ENCODE results near the gene KLK15.
"Not testable (repeated sequence)": the region's sequence is repeated elsewhere in the genome, so short reads cannot be mapped to it uniquely, and the experiment has no call there.

KLK15 gene

DNA sequence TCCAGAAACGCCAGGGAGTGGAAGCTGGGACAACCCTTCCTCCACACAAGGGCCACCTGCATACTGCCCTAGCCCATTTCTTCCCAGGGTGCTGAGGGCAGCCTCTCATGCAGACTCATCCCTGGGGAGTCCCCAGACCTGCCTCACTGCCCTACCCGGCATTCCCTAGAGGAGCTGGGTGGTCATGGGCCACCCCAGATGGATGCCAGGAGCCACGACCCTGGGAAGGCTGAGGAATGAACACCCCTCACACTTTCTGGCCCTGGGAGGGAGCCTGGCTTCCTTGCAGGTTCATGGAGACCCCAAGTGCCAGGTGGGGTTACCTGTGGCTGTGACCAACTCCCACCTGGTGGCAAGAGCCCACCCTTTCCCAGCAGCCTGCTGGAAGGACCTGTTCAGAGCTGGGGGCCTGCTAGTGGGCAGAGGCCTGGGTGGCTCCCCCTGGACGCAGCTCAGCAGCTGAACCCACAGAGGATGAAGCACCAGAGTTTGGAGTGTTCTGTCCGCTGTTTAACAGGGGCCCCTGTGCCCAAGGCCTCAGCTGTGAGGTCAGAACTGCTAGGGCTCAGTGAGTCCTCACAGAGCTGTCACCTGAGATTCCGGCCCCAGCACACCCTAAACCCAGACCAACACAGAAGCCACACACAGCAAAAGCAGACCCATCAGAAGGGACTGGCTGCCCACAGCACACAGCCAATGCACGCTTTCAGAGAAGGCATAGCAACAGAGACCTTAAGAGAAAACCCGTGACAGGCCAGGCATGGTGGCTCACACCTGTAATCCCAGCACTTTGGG is 36.5 kb downstream of the KLK15 start:
- DNase-seq, result no peak

DNA sequence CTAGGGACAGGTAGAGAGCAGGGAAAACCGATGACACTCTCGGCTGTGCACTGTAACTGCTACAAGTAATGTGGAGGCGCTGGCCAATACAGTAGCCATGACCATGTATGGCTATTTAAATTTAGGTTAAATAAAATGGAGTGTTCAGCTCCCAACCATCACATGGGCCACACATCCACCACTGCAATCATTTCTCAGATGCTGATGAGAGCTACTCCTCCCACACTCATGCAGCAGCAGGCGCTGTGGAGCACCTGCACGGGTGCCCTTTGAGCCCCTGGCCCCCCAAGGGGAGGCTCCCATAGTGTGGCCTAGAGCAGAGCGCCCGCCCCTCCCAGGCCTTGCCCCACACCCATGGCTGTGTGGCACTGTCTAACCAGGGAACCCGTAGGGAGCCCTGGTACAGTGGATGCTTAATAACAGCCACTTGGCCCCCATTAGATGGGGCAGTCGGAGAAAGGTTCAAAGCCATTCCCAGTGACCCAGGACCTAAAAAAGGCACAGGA is 37.2 kb downstream of the KLK15 start:
- DNase-seq, result no peak

DNA sequence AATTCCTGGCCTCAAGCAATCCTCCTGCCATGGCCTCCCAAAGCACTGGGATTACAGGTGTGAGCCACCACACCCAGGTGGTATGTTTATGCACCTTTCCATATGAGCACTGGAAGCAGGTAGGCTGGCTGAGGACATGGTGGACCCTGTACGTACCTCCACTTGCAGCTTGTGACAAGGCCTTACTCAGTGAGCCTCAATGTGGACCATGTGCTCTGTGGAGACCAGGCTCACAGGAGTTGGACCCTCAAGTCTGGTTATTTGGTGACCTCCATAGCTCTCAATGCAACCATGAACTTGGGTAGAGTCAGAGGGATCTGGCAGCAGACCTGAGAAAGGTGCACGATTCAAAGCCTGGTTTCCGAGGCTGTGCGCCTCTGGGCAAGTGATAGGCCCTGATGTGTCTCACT is 37.7 kb downstream of the KLK15 start:
- no peak for DNase-seq

DNA sequence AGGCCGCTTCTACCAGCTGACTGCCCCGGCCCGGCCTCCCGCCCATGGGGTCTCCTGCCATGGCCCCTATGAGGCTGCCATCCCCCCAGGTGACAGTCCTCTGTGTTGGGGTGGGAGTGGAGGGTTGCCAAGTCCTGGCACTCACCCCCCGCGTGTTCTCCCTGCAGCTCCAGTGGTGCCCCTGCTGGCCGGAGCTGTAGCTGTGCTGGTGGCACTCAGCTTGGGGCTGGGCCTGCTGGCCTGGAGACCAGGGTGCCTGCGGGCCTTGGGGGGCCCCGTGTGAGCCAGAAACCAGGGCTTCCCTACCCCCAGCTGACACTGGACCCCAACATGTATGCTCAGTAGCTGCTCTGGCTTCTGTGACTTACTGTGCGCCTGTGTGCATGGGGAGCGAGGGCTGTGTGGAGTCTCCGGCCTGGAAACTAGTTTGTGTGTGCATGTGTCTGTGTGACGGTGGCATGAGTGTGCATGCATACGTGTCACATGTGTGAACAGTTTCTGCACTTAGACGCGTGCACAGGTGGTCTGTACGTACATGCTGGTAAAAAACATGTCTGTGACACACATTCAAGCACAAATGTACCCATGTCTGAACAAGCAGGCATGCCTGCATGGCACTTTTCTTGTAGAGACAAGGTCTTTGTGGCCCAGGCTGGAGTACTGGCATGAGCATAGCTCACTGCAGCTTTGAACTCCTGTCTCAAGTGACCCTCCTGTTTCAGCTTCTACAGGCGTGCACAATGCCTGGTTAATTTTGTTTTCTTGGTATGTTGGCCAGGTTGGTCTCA is 38.3 kb downstream of the KLK15 start:
- DNase-seq, result no peak

DNA sequence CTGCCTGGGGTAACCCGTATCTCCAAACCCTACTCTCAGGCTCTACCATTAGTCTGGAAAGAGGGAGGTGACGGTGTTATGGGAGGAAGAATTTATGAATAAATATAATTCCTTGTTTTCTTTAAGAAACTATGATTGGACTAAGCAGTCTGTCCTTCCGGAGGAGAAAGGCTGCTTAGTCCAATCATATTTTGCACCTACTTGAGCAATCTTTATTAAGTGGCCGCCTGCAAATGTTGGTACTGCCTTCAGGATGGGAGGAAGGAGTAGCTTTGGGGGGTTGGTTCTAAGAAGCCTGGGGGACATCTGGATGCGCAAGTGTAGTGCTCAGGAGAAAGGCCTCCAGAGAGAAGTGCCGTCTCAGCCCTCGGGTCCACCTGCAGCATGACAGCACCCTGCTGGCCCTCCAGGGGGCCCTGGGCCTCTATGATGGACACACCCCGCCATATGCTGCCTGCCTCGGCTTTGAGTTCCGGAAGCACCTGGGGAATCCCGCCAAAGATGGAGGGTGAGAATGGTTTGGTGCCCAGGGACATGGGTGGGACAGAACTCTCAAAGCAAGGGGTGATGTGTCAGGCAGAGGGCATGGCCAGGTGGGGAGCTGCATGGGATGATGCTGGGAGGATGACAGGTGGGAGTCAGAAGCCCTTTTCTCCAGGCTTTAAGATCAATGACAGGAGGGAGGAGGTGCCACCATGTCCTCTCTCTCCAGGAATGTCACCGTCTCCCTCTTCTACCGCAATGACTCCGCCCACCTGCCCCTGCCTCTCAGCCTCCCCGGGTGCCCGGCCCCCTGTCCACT is 39.1 kb downstream of the KLK15 start:
- no peak for DNase-seq

DNA sequence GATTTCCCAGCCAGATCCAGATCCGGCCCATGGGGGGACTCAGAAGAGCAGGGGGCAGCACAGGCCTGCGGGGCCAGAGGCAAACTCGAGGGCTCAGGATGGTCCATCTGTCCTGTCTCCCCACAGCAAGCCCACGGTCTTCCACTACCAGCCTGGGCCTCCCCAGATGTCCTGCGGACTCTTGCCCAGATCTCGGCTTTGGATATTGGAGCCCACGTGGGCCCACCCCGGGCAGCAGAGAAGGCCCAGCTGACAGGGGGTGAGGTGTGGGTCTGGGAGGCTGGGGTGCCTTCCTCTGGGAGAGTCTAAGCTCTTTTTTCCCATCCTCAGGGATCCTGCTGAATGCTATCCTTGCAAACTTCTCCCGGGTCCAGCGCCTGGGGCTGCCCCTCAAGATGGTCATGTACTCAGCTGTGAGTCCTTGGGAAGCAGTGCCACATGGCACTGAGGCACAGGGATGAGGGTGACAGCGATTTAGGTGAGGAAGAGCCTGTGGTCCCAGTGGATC is 39.8 kb downstream of the KLK15 start:
- DNase-seq, result no peak

DNA sequence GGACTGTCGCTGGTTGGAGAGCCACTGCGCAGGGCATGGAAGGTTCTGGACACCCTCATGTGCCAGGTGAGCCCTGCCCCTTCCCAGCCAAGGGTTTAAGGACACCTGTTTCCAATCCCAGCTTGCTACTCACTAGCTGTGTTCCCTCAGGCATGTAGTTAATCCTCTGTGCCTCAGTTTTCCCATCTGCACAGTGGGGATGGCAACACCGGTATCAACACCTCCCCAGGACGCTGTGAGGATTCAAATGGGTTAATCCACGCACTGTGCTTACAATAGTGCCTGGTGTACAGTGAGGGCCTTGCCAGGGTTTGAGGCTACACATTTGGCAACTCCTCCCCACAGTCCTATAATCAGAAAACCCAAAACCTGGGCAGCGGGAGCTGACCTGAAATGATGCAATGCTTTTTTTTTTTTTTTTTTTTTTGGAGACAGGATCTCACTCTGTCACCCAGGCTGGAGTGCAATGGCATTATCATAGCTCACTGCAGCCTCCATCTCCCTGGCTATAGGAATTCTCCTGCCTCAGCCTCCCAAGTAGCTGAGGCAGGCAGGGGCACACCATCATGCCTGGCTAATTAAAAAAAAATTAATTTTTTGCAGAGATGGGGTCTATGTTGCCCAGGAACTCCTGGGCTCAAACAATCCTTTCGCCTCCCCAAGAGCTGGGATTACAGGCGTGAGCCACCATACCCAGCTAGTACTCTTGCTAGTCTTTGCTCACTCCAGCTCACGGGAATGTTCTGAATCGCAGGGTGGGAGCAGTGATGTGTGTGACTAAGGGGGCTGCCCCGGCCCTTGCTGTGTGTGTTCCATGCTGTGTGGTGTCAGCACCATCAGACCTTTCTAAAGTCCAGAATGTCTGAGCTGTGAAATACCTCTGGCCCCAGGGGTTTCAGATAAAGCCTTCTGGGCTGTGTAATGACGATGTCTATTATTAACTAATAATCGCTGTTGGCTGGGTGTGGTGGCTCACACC is 40.8 kb downstream of the KLK15 start:
- DNase-seq, result no peak

DNA sequence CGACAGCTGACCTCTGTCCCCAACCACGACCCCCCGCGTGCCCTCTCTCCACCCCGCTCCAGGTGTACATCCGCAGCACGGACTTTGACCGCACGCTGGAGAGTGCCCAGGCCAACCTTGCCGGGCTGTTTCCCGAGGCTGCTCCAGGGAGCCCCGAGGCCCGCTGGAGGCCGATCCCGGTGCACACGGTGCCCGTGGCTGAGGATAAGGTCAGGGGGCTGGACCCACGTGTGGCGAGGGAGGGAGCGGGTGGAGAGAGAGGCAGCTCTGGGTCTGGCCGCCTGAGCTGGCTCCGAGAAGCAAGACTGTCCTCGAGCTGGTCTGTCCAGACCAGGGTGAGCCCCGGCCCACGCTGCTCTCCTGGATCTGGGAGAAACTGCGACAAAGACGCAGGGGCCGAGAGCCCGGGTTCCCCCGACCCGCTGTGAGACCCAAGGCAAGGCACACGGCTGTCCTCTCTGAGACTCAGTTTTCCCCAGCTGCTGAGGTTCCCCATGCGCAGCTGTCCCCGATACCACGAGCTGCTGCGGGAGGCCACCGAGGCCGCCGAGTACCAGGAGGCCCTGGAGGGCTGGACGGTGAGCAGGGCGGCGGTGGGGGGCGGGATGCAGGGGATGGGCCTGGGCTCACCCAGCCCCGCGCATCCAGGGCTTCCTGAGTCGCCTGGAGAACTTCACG is 41.6 kb downstream of the KLK15 start:
- DNase-seq, result no peak

DNA sequence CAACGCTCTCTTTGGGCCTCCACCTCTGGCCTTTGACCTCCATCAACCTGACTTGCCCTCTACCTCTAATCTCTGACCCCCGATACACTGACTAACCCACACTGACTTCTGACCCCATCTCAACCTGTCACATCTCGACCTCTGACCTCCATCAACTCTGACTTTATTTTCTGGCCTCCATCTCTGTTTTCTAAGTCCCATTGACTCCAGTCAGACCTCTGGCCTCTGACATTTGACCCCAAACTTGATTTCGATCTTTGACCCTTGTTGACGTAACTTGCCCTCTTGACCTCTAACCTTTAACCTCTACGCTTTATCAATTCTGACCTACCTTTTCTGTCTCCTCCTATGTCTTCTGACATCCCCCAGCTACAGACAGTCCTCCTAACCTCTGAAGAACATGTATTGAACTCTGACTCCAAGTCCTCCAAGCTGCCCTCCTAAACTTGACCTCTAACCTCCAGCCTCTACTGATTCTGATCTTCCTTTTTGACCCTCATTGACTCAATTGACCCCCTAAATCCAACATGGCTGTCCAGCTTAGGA is 42.4 kb downstream of the KLK15 start:
- no peak for DNase-seq

DNA sequence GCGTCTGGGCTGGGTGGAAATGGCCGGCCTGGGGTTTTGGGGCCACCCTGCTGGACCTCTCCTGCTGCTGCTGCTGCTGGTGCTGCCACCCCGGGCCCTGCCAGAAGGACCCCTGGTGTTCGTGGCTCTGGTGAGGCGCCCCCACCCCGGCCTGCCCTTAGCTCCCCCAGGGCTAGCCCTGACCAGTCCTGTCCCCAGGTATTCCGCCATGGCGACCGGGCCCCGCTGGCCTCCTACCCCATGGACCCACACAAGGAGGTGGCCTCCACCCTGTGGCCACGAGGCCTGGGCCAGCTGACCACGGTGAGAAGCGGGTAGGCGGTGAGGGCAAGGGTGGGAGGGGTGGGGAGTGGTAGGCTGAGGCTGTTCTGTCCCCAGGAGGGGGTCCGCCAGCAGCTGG is 43.0 kb downstream of the KLK15 start, which contains the start of gene ACP4:
ACP4 (plus strand) TSS at position 20 of the 400 bp plus-strand sequence; CDS start at position 20, 0 bp downstream.
- no peak for DNase-seq

DNA sequence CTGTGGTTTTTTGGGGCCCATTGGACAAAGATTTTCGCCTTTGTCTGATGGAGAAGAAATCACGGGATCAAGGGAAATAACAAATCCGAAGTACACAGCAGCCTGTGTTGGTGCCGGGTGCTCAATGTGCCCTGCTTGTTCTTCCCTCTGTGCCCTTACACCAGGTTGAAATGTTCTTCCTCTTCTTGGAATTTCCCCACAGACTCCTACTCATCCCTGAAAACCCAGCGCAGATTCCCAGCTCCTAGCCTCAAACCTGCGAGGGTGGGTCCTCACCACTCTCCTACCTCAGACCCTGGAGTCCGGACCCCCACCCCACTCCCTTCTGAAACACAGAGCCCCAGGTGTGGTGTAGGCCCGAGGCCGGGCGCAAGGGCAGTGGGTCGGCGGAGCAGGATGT is 48.0 kb downstream of the KLK15 start:
- DNase-seq, result no peak

DNA sequence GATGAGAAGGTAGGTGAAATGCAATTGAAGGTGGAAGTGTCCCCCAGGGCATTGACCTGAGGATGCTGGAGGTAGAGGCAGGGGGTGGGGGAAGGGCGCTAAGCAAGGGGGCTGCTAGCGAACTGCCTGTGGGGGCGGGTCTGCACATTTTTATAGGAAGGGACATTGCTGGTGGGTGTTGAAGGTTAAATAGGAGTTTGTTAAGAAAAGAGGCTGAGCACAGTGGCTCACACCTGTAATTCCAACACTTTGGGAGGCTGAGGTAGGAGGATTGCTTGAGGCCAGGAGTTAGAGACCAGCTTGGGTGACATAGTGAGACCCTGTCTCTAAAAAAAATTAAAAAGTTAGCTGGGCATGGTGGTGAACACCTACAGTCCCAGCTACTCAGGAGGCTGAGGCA is 48.7 kb downstream of the KLK15 start:
- no peak for DNase-seq

DNA sequence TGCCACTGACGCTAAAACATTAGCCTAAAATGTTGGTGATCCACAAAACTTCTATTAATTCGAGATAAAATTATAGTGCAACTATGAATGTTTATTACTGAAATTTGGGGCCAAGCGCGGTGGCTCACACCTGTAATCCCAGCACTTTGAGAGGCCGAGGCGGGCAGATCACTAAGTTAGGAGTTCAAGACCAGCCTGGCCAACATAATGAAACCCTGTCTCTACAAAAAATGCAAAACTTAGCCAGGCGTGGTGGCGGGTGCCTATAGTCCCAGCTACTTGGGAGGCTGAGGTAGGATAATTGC is 49.6 kb downstream of the KLK15 start:
- not testable (repeated sequence) for DNase-seq

DNA sequence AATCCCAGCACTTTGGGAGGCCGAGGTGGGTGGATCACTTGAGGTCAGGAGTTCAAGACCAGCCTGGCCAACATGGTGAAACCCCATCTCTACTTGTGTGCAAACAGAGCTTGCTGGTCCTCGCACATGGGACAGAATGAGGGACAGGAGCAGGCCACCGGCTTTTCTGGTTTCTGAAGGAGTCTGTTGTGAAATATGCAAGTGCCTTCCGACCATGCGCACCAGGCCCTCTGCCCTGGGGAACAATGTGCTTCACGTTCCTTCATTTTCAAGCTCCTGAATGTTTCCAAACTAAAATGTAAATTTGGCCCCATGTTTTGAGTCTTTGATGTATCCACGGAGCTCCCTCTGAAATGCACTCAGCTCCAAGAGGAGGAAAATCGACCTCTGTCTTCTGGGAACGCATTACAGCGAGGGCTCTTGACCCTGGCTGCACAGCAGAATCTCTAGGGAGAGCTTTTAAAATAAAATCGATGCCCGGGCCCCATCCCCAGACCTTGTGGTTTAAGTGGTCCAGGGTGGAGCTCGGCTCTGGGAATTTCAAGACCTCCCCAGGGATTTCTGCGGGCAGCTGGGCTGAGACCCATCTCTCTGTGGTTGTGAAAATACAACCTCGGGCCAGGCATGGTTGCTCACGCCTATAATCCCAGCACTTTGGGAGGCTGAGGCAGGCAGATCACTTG is 52.5 kb downstream of the KLK15 start:
- no peak for DNase-seq

DNA sequence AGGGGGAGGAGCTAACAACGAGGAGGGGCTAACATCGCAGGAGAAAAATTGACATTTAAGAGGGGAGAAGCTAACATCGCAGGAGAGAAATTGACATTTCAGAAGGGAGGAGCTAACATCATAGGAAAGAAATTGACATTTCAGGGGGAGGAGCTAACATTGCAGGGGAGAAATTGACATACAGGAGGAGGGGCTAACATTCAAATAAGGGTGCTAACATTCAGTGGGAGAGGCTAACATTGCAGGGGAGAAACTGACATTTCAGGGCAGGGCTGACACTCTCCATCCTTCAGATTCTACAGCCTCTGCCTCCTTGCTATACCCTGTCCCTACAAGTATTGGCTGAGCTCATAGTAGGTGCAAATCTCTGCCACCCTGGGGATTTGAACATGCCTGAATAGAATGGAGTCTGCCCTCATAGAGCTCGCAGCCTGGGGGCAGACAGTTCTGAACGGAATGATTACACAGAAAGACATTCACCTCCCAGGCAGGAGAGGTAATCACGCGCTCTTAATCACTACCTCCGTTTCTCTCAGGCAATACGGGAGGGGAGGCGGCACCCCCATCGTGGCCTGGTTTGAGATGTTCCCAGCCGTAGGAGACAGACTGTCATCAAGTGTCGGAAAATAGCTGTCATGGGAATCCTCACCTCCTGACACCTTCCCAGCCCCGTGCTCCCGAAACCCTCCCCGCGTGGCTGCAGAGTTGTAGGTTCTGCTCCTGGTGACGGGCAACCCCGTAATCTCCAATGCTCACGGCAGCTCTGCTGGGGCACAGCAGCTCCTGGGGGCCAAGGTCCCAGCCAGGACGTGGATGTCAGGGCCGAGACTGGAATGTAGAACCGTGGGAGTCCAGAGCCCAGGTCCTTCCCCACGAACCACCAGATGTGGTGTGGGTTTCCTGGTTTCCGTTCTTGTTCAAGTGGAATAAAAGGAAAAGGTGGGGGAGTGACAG is 53.6 kb downstream of the KLK15 start:
- peak in 32 of 56 donors; percentile 2 to 79 (median 47) for DNase-seq

DNA sequence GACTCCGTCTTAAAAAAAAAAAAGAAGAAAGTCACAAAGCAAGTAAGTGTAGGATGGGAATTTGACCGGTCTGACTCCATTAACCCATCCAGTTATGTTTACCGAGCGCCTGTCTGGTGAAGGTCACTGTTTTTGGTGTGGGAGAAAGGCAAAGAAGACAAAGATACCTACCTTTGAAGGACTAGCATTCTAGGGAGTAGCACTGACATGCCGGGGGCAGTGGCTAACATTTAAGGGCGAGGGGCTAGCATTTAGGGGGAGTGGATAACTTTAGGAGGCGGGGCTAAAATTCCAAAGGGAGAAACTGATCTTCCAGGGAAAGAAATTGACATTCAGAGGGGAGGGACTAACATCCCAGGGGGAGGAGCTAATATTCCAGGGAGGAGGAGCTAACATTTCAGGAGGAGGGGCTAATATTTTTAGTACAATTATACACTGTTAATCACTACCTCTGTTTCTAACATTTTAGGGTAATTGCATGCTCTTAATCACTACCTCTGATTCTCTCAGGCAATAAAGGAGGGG is 54.4 kb downstream of the KLK15 start:
- DNase-seq, result no peak

DNA sequence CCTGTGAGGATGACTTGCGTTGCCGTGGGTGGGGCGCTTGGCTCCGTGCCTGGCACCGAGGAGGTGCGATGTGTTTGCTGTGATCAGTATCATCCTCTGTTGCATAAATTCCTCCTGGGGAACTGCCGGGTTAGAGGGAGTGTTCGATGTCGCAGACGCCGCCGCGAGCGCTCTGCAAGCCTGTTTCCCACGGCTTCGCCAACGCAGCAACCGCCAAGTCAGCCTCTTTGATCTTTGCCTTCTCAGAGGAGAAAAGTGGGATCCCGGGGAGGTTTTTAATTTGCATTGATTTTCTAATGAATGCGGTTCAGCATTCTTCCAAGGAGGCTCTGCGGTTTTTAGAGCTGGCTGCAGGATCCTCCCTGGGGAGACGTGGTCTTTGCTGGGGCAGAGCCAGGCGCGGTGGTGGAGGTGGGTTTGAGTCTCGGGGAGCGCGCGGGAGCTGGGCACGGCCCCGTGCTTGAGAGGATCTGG is 55.5 kb downstream of the KLK15 start:
- DNase-seq, result peak in 35 of 56 donors; percentile 8 to 84 (median 49)

All from nucleus accumbens (tissue), 56 donors.